ENCODE measurements around the gene CACNA1A.

The CACNA1A gene

DNA sequence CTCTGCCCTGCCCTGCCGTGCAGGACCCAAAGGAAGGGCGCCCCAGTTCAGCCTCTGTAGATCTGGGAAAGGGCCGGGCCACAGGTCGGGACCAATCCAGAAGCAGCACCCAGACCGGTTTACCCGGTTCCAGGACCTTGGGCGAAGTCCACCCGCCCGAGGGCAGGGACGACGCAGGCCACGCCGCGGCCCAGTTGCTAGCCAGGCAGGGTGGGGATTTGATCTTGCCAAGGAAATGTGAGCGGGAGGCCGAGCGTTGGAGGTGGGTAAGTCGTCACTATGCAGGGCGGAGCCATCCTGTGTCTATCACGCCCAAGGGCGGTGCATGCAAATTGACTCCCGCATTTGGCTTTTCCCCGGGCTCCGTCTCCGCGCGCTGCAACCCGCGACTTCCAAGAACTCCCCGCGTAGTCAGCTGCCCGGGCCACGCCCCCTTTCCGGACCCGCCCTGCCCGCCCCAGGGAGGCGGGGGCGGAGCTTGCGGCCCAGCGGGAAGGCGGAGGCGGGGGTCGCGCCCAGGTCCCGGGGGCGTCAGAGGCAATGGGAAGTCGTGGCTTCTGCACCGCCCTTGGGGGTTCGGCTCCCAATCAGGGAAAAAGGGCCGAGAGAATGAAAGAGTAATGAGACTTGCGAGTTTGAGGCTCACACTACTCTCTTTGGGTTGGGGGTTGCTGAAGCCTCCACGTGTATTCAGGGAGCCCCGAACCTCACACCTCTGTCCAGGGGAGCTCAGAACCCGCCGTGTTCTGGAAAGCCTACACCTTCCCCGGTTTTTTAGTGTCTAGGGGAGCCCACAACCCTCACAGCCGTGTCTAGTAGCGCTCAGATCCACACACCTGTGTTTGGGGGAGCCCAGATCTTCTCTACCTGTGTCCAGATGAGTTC, 343.3 kb downstream of the CACNA1A start (continued):
- TF ChIP-seq, protein P1, sequence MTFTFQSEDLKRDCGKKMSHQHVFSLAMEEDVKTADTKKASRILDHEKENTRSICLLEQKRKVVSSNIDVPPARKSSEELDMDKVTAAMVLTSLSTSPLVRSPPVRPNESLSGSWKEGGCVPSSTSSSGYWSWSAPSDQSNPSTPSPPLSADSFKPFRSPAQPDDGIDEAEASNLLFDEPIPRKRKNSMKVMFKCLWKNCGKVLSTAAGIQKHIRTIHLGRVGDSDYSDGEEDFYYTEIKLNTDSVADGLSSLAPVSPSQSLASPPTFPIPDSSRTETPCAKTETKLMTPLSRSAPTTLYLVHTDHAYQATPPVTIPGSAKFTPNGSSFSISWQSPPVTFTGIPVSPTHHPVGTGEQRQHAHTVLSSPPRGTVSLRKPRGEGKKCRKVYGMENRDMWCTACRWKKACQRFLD (tag by site-specific recombination; IDR thresholded peaks at IDR 0.05): no peak
- TF ChIP-seq ZNF10 (tag by site-specific recombination; IDR thresholded peaks at IDR 0.05) (no peak), ZNF658 (tag by site-specific recombination; IDR thresholded peaks at IDR 0.05) (no peak), ZNF830 (tag by site-specific recombination; IDR thresholded peaks at IDR 0.05; ENCODE audit: low read depth) (no peak), PRDM6 (tag by site-specific recombination; IDR thresholded peaks at IDR 0.05) (no peak), ZNF112 (tag by site-specific recombination; IDR thresholded peaks at IDR 0.05) (no peak), ZNF140 (tag by site-specific recombination; IDR thresholded peaks at IDR 0.05) (no peak), TRIM28 (IDR thresholded peaks at IDR 0.05; ENCODE audit: borderline replicate concordance, low read length) (no peak), PRDM2 (tag by site-specific recombination; IDR thresholded peaks at IDR 0.05; ENCODE audit: borderline replicate concordance) (no peak), OVOL3 (tag by site-specific recombination; IDR thresholded peaks at IDR 0.05) (no peak), ZNF549 (tag by site-specific recombination; IDR thresholded peaks at IDR 0.05) (no peak), ZNF324 (tag by site-specific recombination; IDR thresholded peaks at IDR 0.05) (no peak), ELK4 (IDR thresholded peaks at IDR 0.05; ENCODE audit: borderline replicate concordance, low read depth, low read length) (no peak; the same call in 1 of the 2 replicates), SP3 (tag by site-specific recombination; IDR thresholded peaks at IDR 0.05) (peak; percentile 99), ZBTB8A (tag by site-specific recombination; IDR thresholded peaks at IDR 0.05) (peak; percentile 34; the same call in 1 of the 2 replicates), ZSCAN18 (tag by site-specific recombination; IDR thresholded peaks at IDR 0.05) (no peak), ZNF132 (tag by site-specific recombination; IDR thresholded peaks at IDR 0.05; ENCODE audit: borderline replicate concordance) (no peak), ZNF16 (tag by site-specific recombination; IDR thresholded peaks at IDR 0.05; ENCODE audit: low read depth) (no peak)
- TF ChIP-seq, protein P2, sequence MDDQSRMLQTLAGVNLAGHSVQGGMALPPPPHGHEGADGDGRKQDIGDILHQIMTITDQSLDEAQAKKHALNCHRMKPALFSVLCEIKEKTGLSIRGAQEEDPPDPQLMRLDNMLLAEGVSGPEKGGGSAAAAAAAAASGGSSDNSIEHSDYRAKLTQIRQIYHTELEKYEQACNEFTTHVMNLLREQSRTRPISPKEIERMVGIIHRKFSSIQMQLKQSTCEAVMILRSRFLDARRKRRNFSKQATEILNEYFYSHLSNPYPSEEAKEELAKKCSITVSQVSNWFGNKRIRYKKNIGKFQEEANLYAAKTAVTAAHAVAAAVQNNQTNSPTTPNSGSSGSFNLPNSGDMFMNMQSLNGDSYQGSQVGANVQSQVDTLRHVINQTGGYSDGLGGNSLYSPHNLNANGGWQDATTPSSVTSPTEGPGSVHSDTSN (CRISPR knock-in tag; IDR thresholded peaks at IDR 0.05): 0 out of 2 replicates have a peak, but pooled peaks have one; percentile 39
- TF ChIP-seq, protein P3, sequence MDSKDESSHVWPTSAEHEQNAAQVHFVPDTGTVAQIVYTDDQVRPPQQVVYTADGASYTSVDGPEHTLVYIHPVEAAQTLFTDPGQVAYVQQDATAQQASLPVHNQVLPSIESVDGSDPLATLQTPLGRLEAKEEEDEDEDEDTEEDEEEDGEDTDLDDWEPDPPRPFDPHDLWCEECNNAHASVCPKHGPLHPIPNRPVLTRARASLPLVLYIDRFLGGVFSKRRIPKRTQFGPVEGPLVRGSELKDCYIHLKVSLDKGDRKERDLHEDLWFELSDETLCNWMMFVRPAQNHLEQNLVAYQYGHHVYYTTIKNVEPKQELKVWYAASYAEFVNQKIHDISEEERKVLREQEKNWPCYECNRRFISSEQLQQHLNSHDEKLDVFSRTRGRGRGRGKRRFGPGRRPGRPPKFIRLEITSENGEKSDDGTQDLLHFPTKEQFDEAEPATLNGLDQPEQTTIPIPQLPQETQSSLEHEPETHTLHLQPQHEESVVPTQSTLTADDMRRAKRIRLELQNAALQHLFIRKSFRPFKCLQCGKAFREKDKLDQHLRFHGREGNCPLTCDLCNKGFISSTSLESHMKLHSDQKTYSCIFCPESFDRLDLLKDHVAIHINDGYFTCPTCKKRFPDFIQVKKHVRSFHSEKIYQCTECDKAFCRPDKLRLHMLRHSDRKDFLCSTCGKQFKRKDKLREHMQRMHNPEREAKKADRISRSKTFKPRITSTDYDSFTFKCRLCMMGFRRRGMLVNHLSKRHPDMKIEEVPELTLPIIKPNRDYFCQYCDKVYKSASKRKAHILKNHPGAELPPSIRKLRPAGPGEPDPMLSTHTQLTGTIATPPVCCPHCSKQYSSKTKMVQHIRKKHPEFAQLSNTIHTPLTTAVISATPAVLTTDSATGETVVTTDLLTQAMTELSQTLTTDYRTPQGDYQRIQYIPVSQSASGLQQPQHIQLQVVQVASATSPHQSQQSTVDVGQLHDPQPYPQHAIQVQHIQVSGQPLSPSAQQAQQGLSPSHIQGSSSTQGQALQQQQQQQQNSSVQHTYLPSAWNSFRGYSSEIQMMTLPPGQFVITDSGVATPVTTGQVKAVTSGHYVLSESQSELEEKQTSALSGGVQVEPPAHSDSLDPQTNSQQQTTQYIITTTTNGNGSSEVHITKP (tag by site-specific recombination; IDR thresholded peaks at IDR 0.05): peak; percentile 59

Data from HEK293 (cell line).